GM20431 (cell line): ENCODE results near the gene CHST15.
"Not testable (repeated sequence)": the region's sequence is repeated elsewhere in the genome, so short reads cannot be mapped to it uniquely, and the experiment has no call there.

Source experiments
- in situ Hi-C: fragments of 300-500 bp; cut with MseI, MboI; formaldehyde crosslinking; loops from one replicate; pipeline ENCODE4 v1.15.0; 2020; ENCODE audit warnings: low sequenced_read_pairs; ENCODE audit not compliant: unreplicated experiment

Gene CHST15

GRCh38 chr10:124100651-124101050 lies 7.3 kb upstream of the CHST15 start:
- in situ Hi-C loops: not testable (repeated sequence)

DNA sequence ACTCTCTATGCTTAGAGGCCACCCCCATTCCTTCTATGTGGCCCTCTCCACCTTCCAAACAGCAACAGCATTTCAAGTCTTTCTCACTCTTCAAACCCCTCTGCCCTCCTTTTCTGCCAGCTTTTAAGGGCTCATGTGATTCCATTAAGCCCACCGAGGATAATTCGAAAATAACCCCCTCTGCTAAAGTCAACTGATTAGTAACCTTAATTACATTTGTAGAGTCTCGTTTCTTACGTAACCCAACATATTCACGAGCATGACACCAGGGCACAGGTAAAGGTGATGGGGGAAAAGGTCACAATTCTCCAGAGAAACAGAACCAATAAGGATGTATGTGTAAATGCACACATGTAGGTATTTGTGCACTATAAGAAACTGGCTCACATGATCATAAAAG lies 6.7 kb upstream of the CHST15 start:
- in situ Hi-C loops: no loop called here

DNA sequence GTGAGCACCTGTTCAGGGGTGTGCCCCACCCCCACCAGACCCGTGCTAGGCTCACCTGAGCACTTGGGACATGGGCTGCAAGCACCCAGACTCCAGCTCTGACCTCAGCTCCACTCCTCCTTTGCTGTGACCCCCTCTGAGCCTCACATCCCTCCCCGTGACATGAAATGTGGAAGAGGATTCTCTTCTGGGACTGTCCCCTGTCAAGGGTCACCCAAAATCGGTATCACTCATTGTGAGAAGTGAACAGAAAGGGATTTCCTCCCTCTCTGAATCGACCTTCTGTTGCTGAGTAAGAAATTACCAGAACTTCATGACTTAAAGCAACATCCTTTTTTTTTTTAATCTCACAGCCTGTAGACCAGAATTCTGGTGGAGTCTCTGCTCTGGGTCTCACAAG lies 6.2 kb upstream of the CHST15 start:
- in situ Hi-C loops: no loop called here

GRCh38 chr10:124098575-124098974 lies 5.2 kb upstream of the CHST15 start:
- in situ Hi-C loops: no loop called here

GRCh38 chr10:124097883-124098282 lies 4.5 kb upstream of the CHST15 start:
- in situ Hi-C loops: no loop called here

- in situ Hi-C loops: no loop called here
Observed at GRCh38 chr10:124096494-124096893, 3.1 kb upstream of the CHST15 start.

DNA sequence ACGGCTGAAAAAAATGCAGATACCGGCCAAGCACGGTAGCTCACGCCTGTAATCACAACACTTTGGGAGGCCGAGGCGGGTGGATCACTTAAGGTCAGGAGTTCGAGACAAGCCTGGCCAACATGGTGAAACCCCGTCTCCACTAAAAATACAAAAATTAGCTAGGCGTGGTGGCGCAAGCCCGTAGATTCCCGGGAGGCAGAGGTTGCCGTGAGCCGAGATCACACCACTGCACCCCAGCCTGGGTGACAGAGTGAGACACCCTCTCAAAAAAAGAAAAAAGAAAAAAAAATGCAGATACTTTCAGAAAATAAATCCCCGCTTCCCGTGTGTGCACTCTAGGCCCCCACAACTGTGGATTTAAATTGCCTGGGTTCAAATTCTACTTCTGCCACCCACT lies 2.4 kb upstream of the CHST15 start:
- in situ Hi-C loops: not testable (repeated sequence)

DNA sequence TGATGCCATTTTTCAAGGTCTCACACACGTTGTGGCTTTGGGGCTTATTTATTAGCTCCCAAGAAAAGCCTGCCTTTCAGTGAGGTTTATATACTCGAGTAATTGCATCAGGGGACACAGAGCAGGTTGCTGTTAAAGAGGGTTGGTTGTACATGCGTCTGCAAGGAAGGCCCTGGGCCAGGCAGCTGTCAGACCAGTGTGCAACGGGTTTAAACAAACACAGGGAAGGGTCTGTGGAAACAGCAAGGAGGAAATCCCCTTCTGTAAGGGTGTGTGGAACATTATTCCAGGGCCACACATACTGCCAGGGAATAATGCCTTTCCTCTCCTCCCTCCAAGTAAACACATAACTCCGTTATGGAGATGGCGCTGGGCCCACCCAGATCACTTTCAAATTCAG lies 1.7 kb upstream of the CHST15 start:
- in situ Hi-C loops: no loop called here

DNA sequence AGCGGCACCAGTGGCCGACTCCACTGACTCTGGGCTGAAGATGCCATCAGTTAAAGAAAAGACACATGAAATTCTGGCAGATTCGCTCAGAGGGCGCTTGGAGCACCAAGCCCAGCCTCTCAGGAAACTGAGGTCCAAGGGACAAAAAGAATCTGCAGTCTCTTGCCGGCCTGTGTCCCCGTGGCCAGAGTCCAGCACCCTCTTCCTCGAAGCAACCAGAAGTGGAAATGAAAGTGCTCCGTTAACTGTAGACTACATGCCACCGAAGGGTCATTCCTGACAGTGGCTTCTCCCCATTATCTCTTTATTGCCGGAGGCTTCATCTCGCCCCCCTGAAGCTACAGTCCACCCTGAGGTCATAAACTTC lies 1.0 kb upstream of the CHST15 start:
- in situ Hi-C loops: no loop called here

- in situ Hi-C loops: not testable (repeated sequence)
Observed at GRCh38 chr10:124093774-124094418, 498 bp upstream of the CHST15 start.

GRCh38 chr10:124092250-124092859 lies 1.0 kb downstream of the CHST15 start:
- in situ Hi-C loops: no loop called here

GRCh38 chr10:124091646-124092249 lies 1.6 kb downstream of the CHST15 start:
- in situ Hi-C loops: no loop called here

DNA sequence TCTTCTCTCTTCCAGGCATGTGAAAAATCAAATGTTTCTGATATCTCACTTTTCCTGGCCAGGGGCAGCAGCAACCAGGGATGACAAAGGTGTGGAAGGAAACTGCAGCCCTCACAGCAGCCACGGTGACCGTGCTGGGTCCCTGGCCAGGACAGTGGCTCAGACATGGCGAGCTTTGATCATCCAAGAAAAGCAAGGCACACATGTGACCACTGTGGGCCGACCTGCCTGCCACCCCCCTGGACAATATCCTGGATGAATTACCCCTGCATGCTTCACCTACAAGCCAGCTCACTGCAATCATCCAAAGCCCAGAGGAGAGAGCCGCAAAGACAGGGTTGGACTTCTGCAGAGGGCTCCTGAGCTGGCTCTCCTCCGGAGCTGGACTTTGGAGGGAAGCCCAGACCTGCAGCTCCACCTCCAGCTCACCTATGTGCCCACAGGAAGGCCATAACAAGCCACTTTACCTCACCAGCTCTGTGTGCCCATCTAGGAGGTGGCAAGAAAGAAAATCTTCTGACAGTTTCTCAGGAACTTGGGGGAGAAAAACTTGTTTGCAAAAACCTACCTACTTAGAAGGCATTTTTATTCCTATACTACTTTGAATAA lies 2.7 kb downstream of the CHST15 start:
- in situ Hi-C loops: no loop called here

DNA sequence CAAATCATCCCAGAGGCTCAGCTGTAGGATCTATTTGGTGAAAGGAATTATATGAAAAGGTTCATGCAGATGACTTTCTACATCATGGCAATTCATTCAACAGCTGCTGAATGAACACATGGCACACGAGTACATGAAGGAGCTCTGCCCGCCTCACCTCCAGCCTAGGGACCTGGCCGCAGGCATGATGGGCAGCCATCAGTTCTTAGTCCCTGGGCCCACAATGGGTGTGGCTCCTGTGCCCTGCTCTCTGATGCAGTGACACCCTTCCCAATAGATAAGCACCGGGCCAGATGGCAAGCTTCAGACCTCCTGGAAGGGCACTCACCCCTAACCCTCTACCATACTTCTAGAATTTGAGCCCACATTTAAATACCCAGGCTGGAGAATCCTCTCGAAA lies 3.5 kb downstream of the CHST15 start:
- in situ Hi-C loops: no loop called here

DNA sequence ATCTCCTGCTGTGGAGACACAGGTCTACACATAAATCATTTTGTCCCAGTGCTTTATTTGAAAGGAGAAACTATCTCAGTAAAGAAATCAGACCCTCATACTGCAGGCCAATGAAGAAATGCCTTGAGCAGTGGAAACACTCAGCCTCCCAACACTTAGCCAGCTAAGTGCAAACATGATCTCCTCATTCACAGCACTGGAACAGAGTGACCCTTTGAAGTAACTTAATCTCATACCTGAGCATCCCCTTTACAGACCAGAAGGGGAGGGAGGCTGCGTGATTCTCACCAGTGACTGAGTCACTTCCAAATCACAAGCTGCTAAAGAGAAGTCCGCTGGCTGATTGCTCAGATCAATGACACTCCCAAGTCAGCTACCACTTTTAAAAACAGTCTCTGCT lies 4.5 kb downstream of the CHST15 start:
- in situ Hi-C loops: no loop called here

GRCh38 chr10:124087672-124088634 lies 5.4 kb downstream of the CHST15 start:
- in situ Hi-C loops: no loop called here

- in situ Hi-C loops: no loop called here
Observed at GRCh38 chr10:124086787-124087671, 6.4 kb downstream of the CHST15 start.

GRCh38 chr10:124086097-124086710 lies 7.2 kb downstream of the CHST15 start:
- in situ Hi-C loops: no loop called here

DNA sequence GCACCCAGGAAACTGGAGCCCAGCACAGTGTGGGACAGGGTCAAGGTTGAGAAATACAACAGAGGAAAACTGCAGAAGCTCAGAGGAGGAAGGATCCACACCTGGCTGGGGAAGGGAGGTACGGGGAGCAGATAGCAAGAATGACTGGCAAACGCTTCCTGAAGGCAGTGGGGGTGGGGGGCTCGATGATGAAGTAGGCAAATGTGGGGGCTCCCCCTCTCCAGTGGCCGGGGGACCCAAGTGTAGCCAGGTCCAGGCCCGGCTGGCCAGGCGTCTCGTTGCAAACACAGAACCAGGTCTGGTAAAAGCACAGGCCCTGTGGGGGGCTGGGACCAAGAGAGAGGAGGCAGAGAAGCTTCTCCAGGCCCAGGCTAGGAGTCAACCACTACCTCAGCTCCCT lies 7.7 kb downstream of the CHST15 start:
- in situ Hi-C loops: no loop called here
